ENCODE measurements around the gene MMP10.

Gene MMP10

DNA sequence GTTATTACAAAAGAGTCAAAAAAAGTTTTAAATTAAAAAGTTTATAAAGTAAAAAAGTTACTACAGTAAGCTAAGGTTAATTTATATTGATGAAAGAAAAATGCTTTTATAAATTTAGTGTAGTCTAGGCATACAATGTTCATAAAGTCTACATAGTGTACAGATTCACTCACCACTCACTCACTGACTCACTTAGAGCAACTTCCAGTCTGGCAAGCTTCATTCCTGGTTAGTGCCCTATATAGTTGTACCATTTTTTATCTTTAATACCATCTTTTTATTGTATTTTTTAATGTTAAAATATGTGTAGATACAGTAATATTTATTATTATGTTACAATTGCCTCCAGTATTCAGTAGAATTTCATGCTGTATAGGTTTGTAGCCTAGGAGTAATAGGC lies 2.6 kb upstream of the MMP10 start:
- H3F3A ChIP-seq (ENCODE audit: control insufficient read depth, insufficient read depth): no peaks in the 10 kb centered on the region
- H3K4me1 ChIP-seq (ENCODE audit: control insufficient read depth, low read length): no peaks in the 10 kb centered on the region
- H3K27ac ChIP-seq (ENCODE audit: low read depth, low read length): no peak overlapping the region
- H3K79me2 ChIP-seq (ENCODE audit: control insufficient read depth, low read length): no peaks in the 10 kb centered on the region
- H4K20me1 ChIP-seq (ENCODE audit: control insufficient read depth, insufficient read depth, low read depth, low read length): no peaks in the 10 kb centered on the region
- H3K27me3 ChIP-seq (ENCODE audit: control insufficient read depth, low read length): peaks cover 3% of the 10 kb centered on the region
- no peaks in the 10 kb centered on the region for H3K9me2 ChIP-seq (replicated peaks; ENCODE audit: control insufficient read depth, low read length)
- no peaks in the 10 kb centered on the region for H3K36me3 ChIP-seq (ENCODE audit: control insufficient read depth, low read length)
- no peak overlapping the region for H3K4me2 ChIP-seq (ENCODE audit: low read length)
- no peak overlapping the region for H3K4me3 ChIP-seq (ENCODE audit: low read length)
- no peak for TF ChIP-seq EZH2phosphoT487 (IDR thresholded peaks at IDR 0.05; ENCODE audit: borderline replicate concordance, low read length)
- TF ChIP-seq, protein P1, sequence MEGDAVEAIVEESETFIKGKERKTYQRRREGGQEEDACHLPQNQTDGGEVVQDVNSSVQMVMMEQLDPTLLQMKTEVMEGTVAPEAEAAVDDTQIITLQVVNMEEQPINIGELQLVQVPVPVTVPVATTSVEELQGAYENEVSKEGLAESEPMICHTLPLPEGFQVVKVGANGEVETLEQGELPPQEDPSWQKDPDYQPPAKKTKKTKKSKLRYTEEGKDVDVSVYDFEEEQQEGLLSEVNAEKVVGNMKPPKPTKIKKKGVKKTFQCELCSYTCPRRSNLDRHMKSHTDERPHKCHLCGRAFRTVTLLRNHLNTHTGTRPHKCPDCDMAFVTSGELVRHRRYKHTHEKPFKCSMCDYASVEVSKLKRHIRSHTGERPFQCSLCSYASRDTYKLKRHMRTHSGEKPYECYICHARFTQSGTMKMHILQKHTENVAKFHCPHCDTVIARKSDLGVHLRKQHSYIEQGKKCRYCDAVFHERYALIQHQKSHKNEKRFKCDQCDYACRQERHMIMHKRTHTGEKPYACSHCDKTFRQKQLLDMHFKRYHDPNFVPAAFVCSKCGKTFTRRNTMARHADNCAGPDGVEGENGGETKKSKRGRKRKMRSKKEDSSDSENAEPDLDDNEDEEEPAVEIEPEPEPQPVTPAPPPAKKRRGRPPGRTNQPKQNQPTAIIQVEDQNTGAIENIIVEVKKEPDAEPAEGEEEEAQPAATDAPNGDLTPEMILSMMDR (IDR thresholded peaks at IDR 0.05; ENCODE audit: low read depth, low read length, poor library complexity, severe bottlenecking): no peak
- no peaks in the 10 kb centered on the region for H3K9me3 ChIP-seq (ENCODE audit: control insufficient read depth, insufficient read depth, low read length)

DNA sequence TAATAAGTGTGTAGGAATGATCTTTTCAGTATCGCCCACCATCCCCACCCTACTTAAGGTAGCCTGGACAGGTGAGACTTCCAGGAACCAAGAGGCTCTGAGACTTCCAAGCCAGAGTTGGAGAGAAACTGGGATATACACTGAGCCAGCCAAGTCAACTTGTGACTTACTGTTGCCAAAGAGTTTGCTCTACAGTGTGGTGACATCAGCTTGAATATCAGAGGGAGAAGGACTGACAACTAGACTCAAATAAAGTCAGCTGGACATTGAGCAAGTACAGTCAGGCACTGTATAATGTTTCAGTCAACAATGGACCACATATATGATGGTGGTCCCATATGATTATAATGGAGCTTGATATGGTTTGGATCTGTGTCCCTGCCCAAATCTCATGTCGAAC lies 1.2 kb upstream of the MMP10 start:
- no peak overlapping the region for H3K27ac ChIP-seq (ENCODE audit: low read depth, low read length)
- no peaks in the 10 kb centered on the region for H4K20me1 ChIP-seq (ENCODE audit: control insufficient read depth, insufficient read depth, low read depth, low read length)
- no peaks in the 10 kb centered on the region for H3K36me3 ChIP-seq (ENCODE audit: control insufficient read depth, low read length)
- H3K9me3 ChIP-seq (ENCODE audit: control insufficient read depth, insufficient read depth, low read length): no peaks in the 10 kb centered on the region
- TF ChIP-seq, protein P1 (IDR thresholded peaks at IDR 0.05; ENCODE audit: low read depth, low read length, poor library complexity, severe bottlenecking): no peak
- H3K27me3 ChIP-seq (ENCODE audit: control insufficient read depth, low read length): peaks cover 3% of the 10 kb centered on the region
- no peaks in the 10 kb centered on the region for H3K79me2 ChIP-seq (ENCODE audit: control insufficient read depth, low read length)
- H3K4me1 ChIP-seq (ENCODE audit: control insufficient read depth, low read length): no peaks in the 10 kb centered on the region
- H3F3A ChIP-seq (ENCODE audit: control insufficient read depth, insufficient read depth): no peaks in the 10 kb centered on the region
- H3K4me2 ChIP-seq (ENCODE audit: low read length): no peak overlapping the region
- H3K4me3 ChIP-seq (ENCODE audit: low read length): no peak overlapping the region
- no peaks in the 10 kb centered on the region for H3K9me2 ChIP-seq (replicated peaks; ENCODE audit: control insufficient read depth, low read length)

DNA sequence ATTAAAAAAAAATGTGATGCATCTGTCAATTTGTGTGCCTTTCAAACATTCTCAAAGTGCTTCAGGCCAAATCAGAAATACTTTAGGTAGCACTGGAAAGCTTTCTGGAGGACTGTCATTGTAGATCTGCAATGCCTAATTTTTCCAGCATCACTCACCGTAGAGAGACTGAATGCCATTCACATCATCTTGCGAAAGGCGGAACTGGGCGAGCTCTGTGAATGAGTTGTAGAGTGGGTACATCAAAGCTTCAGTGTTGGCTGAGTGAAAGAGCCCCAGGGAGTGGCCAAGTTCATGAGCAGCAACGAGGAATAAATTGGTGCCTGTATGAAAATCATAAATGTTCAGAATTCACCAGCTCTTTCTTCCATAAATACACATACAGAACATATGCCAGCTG lies 4.0 kb downstream of the MMP10 start:
- no peaks in the 10 kb centered on the region for H4K20me1 ChIP-seq (ENCODE audit: control insufficient read depth, insufficient read depth, low read depth, low read length)
- no peaks in the 10 kb centered on the region for H3K36me3 ChIP-seq (ENCODE audit: control insufficient read depth, low read length)
- no peaks in the 10 kb centered on the region for H3K9me3 ChIP-seq (ENCODE audit: control insufficient read depth, insufficient read depth, low read length)
- H3K4me2 ChIP-seq (ENCODE audit: low read length): no peak overlapping the region
- TF ChIP-seq EZH2phosphoT487 (IDR thresholded peaks at IDR 0.05; ENCODE audit: borderline replicate concordance, low read length): no peak
- TF ChIP-seq, protein P1 (IDR thresholded peaks at IDR 0.05; ENCODE audit: low read depth, low read length, poor library complexity, severe bottlenecking): no peak
- no peaks in the 10 kb centered on the region for H3K79me2 ChIP-seq (ENCODE audit: control insufficient read depth, low read length)
- H3K4me3 ChIP-seq (ENCODE audit: low read length): no peak overlapping the region
- no peak overlapping the region for H3K27ac ChIP-seq (ENCODE audit: low read depth, low read length)
- no peaks in the 10 kb centered on the region for H3F3A ChIP-seq (ENCODE audit: control insufficient read depth, insufficient read depth)
- H3K27me3 ChIP-seq (ENCODE audit: control insufficient read depth, low read length): peaks cover 3% of the 10 kb centered on the region
- H3K9me2 ChIP-seq (replicated peaks; ENCODE audit: control insufficient read depth, low read length): no peaks in the 10 kb centered on the region
- H3K4me1 ChIP-seq (ENCODE audit: control insufficient read depth, low read length): no peaks in the 10 kb centered on the region

DNA sequence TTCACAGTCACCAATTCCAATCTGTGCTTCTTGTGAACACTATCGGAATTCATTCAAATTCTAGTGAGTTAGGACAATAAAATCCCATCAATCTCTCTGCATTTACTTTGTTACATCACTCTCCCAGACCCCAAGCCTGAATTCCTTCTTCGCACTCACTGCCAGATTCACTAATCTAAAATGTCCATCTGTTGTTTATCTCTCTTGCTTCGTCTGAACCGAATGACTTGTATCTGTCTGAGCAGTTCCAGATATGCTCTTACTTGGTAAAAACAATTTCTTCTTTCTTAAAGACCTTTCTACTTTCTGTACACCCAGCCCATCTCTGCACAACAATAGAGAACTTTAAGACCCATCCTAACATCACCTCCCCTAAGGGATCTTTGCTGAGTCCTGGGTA lies 7.0 kb downstream of the MMP10 start:
- Histone ChIP-seq H3K4me3 (ENCODE audit: low read length) (no peak overlapping the region), H3K27ac (ENCODE audit: low read depth, low read length) (no peak overlapping the region), H3K79me2 (ENCODE audit: control insufficient read depth, low read length) (no peaks in the 10 kb centered on the region), H3K36me3 (ENCODE audit: control insufficient read depth, low read length) (no peaks in the 10 kb centered on the region), H3K9me3 (ENCODE audit: control insufficient read depth, insufficient read depth, low read length) (no peaks in the 10 kb centered on the region), H4K20me1 (ENCODE audit: control insufficient read depth, insufficient read depth, low read depth, low read length) (no peaks in the 10 kb centered on the region), H3K4me1 (ENCODE audit: control insufficient read depth, low read length) (no peaks in the 10 kb centered on the region), H3F3A (ENCODE audit: control insufficient read depth, insufficient read depth) (no peaks in the 10 kb centered on the region), H3K9me2 (replicated peaks; ENCODE audit: control insufficient read depth, low read length) (no peaks in the 10 kb centered on the region), H3K27me3 (ENCODE audit: control insufficient read depth, low read length) (no peaks in the 10 kb centered on the region), H3K4me2 (ENCODE audit: low read length) (no peak overlapping the region)
- no peak for TF ChIP-seq EZH2phosphoT487 (IDR thresholded peaks at IDR 0.05; ENCODE audit: borderline replicate concordance, low read length)
- TF ChIP-seq, protein P1 (IDR thresholded peaks at IDR 0.05; ENCODE audit: low read depth, low read length, poor library complexity, severe bottlenecking): no peak

Data from DOHH2 (cell line).